ENCODE results near the gene COPRS.
"Not testable (repeated sequence)": the region's sequence is repeated elsewhere in the genome, so short reads cannot be mapped to it uniquely, and the experiment has no call there.

The COPRS gene

DNA sequence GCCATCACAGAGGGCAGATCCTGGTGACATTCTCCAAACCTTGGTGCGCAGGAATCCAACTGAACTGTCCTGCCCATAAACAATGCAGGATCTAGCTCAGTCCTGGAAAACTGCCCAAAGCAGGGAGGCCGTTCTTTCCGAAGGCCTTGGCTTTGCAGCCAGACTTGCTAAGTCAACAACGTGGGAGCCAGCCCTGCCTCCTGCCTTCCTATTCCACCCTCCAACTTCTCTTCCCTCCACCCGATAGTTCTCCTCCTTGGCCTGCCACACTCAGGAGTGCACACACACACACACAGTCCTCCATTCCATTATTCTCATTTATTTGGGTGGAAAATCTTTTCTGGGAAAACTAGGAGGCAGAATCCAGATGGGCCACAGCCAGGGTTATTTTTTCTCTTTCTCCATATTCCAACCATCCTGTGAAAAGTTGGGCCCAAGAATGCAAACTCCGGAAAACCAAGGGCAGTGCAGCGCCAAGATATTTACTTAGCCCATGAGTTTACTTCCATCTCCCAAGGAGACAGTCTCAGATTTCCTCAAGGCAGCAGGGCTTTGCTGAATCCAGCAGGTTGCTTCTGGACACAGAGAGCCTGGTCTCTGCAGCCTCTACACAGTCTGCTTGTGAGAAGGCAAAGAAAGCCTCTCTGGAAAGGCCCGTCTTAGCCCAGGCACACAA is 15.8 kb downstream of the COPRS start:
- no peak for DNase-seq (ENCODE audit: low spot score)

DNA sequence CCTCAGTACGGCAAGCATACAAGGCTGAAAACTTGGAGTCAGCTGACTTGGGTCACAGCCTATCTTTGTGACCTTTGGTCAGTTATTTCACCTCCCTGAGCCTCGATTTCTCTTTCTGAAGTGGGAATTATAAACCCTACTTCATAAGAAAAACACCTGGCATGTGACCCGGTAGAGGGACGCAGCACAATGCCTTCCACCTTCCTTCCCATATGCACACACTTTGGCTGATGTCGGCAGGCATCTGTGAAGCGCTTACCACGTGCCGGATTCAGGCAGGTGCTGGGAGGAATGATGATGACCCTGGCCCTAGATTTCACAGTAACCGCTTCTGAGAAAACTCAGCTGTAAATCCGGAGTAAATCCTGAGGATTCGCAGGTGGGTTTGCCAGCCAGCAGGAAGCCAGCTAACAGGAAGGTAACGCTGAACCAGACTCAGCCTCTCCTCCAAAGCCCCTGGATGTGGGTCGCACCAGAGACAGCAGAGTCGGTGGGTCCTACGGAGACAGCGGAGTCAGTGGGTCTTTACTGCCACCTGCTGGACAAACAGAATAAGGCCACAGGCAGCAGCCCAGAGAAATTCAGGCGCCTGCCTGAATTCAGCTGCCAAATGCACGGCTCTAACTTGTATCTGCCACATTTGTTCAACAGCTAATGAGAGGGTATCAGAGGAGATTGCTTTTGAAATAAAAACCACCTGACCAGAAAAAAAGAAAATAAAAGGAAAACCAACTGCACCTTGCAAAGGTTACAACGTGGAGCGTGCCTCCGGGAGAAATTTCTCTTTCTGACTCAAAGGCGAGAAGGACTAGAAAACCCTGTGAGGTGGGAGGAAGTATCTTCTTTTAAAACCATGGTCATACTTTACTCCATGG is 16.6 kb downstream of the COPRS start:
- DNase-seq (ENCODE audit: low spot score) = peak; percentile 62

- no peak for DNase-seq (ENCODE audit: low spot score)
These were observed 17.2 kb downstream of the COPRS start for GRCh38 chr17:31841850-31842194.

- DNase-seq (ENCODE audit: low spot score) = no peak
These were observed 20.3 kb downstream of the COPRS start for GRCh38 chr17:31838636-31839225.

- DNase-seq (ENCODE audit: low spot score) = no peak
These were observed 23.1 kb downstream of the COPRS start for GRCh38 chr17:31835984-31836383.

DNA sequence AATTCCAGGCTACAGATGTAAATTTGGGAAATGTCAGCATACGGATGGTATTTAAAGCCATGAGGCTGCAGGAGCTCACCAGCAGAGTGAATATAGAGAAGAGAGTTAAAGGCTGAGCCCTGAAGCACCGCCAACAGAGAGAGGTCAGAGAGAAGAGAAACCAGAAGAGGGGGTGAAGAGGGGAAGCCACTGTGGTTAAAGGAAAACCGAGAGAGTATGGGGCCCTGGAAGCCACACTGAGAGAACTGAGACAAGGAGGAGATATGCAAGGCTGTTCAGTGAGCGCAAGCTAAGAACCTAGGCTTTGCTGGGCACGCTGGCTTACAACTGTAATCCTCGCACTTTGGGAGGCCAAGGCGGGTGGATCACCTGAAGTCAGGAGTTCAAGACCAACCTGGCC is 24.6 kb downstream of the COPRS start:
- DNase-seq (ENCODE audit: low spot score) = no peak

- DNase-seq (ENCODE audit: low spot score) = no peak
These were observed 26.3 kb downstream of the COPRS start for GRCh38 chr17:31832746-31833145.

DNA sequence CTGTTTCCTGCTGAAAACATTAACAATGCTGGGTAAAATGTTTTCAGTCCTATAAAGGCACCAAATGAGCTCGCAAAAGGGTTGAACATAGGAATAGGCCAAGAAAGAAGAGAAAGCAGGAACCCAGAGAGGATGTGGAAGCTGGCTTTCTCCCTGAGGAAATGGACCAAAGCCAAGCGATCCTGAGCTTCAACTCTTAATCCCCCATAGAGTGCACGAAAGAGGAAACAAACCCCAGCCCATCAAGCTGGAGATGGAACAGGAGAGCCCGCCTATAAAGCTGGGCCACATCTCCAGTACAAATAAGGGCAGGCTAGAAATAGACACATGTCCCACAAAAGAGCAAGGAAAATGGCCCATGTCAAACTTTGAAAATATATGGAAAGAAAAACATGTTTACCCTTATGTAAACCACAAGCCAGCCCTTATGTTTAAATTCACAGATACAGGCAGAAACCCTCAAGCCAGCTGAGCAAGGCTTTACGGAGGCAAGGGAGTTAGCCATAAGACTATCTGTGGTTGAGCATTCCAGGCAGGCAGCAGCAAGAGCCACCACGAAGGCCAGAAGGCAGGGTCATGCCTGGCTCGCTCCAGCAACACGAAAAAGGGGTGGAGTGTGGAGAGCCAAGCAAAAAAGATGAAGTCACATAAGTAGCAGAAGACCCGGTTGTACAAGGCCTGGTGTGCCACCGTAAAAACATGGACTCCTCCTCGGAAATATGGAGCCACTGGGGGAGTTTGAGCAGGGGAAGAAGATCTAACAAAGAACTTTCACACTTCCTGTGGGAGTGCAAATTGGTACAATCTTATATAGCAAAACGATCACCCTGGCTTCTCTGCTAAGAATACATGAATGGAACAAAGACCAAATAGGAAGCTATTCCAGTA is 27.8 kb downstream of the COPRS start:
- no peak for DNase-seq (ENCODE audit: low spot score)

- no peak for DNase-seq (ENCODE audit: low spot score)
These were observed 29.4 kb downstream of the COPRS start for GRCh38 chr17:31829649-31830048.

- not testable (repeated sequence) for DNase-seq (ENCODE audit: low spot score)
These were observed 30.1 kb downstream of the COPRS start for GRCh38 chr17:31828955-31829354.

DNA sequence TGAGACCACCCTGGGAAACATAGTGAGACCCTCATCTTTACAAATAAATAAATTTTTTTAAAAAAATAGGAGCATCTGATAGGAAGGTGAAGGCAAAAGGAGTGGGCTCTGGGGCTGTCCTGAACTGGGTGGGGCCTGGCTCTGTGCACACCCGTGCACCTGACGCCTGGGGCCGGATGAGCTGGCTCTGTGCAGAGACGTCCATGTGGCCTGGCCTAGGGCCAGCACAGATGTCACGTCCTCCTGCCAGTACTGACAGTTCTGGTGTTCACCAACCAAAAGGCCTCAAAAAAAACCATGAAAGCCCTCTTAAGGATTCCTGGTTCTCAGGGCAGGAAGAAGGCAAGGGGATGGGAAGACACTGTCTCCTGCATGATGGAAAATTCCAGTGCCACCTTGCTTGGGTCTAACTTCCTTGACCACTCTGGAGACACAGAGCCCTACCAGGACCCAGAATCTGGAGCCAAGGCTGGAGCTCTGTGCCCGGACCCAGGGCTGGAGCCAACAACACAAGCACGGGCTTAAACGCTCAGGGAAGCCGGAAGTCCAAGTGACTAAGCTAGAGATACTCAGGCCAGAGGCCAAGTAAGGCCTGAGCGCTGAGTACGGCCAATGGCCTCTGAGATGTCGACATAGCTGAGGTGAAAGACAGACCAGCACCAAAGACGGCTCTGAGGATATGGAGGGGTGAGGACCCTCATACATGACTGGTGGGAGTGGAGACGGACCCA is 32.9 kb downstream of the COPRS start:
- no peak for DNase-seq (ENCODE audit: low spot score)

DNA sequence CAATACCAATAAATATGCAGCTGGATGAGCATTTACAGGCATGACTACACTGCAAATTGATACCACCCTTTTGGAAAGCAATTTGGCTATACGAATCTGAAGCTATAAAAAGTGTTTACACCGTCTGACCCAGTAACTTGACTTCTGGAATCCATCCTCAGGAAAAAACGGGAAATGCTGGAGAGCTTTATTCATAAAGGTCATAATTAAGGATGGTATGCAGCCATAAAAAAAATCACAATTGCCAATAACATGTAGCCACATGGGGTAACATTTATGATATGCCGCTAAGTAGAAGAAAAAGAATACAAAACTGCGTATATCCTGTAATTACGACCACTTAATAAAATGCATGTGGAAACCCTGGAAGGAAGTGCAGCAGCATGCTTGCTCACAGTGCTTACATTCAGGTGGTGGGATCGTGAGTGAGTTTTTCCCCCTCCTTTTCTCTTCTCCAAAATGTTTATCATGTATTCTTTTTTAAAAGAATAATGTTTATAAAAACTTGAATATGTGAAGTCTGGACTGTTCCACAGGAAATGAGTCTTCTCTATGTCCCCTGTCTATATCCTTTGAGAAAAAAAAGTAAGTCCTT is 34.2 kb downstream of the COPRS start:
- DNase-seq (ENCODE audit: low spot score) = no peak

DNA sequence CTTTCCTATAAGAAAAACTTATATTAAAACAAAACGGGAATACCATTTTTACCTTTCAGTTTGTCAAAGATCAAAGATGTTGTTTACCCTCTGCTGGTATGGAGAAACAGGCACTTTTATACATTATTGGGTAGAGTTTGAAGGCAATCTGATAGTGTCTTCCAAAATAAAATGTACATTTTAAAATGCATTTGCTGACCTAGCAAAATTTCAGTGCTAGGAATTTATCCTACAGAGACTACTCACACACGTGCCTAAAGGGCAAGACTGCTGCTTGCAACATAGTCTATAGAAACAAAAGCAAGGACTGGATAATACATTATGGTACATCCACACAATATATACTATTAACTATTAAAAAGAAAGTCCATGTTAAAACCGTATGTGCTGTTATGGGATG is 36.0 kb downstream of the COPRS start:
- no peak for DNase-seq (ENCODE audit: low spot score)

DNA sequence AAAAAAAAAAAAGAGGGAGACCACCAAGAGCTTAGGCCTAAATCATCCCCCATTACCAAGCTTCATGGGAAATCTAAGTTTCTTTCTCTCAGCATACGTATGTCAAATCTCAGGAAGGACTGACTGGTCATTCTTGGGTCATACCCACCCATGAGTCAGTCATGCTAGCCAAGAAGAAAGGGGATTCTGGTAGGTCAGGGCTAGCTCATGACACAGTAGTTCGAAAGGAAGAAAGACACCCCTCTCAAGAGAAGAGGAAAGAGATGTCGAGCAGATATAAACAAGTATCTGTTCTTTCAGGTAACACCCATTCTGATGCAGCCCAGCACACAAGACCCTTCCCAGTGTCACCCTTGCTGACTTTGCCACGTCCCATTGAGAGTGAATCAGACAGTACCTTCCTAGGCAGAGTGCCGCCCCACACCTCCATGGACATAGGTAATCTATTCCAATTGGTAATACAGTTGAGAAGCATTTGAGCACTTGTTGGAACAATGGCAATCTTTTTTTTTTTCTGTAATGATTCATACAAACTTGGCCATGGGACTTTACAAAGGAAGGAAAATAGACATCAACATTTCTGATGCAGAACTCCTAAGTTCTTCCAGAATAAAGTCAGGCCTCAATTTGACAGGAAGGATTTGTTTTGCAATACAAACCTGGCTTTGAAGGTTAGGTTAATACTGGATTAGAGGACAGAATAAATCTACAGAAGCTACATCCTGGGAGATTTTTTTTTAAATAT is 38.2 kb downstream of the COPRS start:
- DNase-seq (ENCODE audit: low spot score) = no peak

DNA sequence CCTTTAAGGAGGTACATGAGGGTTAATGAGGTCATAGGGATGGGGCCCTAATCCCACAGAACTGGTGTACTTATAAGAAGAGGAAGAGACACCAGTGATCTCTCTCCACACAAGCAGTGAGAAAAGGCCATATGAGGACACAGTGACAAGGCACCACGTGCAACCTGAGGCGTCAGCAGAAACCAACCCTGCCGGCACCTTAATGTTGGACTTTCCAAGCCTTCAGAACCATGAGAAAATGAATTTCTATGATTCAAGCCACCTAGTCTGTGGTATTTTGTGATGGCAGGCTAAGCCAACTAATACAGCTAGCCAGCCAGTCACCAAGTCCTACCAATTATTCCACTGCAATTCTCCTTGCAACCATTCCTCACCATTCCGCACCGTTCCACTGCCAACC is 39.5 kb downstream of the COPRS start:
- DNase-seq (ENCODE audit: low spot score) = no peak

- not testable (repeated sequence) for DNase-seq (ENCODE audit: low spot score)
These were observed 40.2 kb downstream of the COPRS start for GRCh38 chr17:31818863-31819262.

DNA sequence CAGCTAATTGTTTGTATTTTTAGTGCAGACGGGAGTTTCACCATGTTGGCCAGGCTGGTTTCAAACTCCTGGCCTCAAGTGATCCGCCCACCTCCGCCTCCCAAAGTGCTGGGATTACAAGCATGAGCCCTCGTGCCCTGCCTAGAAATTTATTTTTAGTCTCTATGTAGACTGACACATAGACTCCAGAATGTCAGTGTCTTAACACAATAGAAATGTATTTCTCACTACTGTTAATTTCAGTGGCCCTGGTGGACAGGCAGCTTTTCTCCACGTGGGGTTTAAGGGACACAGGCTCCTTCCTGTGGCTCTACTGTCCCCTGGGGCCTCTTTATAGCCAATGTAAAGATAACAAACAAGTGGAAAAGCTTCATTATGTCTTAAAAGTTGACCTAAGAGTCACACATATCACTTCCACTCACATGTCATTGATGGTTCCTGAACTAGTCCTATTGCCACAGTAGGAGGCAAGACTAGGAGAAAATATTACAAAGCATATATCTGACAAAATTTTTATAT is 43.8 kb downstream of the COPRS start:
- no peak for DNase-seq (ENCODE audit: low spot score)

DNA sequence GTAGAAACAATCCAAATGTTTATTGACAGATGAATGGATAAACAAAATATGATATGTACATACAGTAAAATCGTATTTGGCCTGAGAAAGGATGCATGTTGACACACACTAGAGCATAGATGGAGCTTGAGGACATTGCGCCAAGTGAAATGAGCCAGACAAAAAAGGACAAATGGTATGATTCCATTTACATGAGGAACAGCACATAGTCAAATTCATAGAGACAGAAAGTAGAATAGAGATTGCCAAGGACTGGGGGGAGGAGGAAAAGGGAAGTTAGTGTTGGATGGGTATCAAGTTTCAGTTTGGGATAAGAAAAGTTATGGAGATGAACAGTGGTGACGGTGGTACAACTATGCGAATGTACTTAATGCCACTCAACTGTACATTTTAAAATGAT is 47.9 kb downstream of the COPRS start:
- DNase-seq (ENCODE audit: low spot score) = no peak

DNA sequence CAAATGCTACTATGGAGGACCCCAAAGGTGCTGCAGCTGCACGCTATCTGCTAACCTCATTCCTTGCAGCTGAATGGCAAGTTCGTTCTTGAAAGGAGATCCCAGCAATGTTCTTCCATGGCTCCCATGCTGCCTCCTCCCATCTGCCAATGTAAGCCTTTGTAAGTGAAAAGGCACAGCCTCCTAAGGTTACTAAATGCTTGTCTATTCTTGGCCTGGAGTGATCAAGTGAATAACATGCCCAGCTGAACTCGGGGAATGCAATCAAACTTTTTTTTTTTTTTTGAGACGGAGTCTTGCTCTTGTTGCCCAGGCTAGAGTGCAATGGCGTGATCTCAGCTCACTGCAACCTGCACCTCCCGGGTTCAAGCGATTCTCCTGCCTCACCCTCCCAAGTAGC is 49.2 kb downstream of the COPRS start:
- not testable (repeated sequence) for DNase-seq (ENCODE audit: low spot score)

- no peak for DNase-seq (ENCODE audit: low spot score)
These were observed 50.5 kb downstream of the COPRS start for GRCh38 chr17:31808521-31809050.

Data from hematopoietic multipotent progenitor cell treated with erythropoietin and hydrocortisone succinate and interleukin-3 and kit ligand, for 17 days (in vitro differentiated cells).